Neural crest cell (in vitro differentiated cells): Measurements from ENCODE around the gene CST3. TPM values are rescaled to one million over a fixed set of nuclear protein-coding genes. Genes with fewer than 3 reads are reported as not detected.
"Not testable (repeated sequence)": the region's sequence is repeated elsewhere in the genome, so short reads cannot be mapped to it uniquely, and the experiment has no call there.

Experiments used
- DNase-seq: peaks from one replicate; pipeline ENCODE4 v3.0.0; 2021; ENCODE audit warnings: low read depth, mixed read lengths, low spot score
- H3K27ac Mint-ChIP-seq: one replicate; pipeline ENCODE4 v1.8.0; 2021; ENCODE audit warnings: mild to moderate bottlenecking, mixed read lengths; ENCODE audit not compliant: unreplicated experiment
- H3K27me3 Mint-ChIP-seq: 2 replicates; pipeline ENCODE4 v1.8.0; 2021; ENCODE audit warnings: low read depth, mild to moderate bottlenecking, mixed read lengths
- H3K36me3 Mint-ChIP-seq: 2 replicates; pipeline ENCODE4 v1.8.0; 2021; ENCODE audit warnings: low read depth, mild to moderate bottlenecking, mixed read lengths
- H3K4me1 Mint-ChIP-seq: 2 replicates; pipeline ENCODE4 v1.8.0; 2021; ENCODE audit warnings: mixed read lengths
- H3K4me3 Mint-ChIP-seq: one replicate; pipeline ENCODE4 v1.8.0; 2021; ENCODE audit warnings: mild to moderate bottlenecking, mixed read lengths
- H3K9me3 Mint-ChIP-seq: 2 replicates; pipeline ENCODE4 v1.8.0; 2021; ENCODE audit warnings: mixed read lengths
- total RNA-seq: library from RNA; stranded (reverse); gene quantifications from 2 replicates; pipeline ENCODE4 v1.2.1, GENCODE V29; 2021
- TF ChIP-seq, protein P1 (sequence below): fragments of 200-600 bp; sonication (generic); conservative IDR thresholded peaks from 2 replicates; pipeline ENCODE4 v1.5.0; 2021; ENCODE audit warnings: antibody characterized with exemption, mild to moderate bottlenecking

Gene CST3
- total RNA-seq, 1 donor from 2014 or later, result 146 TPM

GRCh38 chr20:23625236-23625964, 12.4 kb downstream of the CST3 start:
- Mint-ChIP-seq H3K4me1 (peaks cover 12% of the 10 kb centered on the region), H3K4me3 (no peak overlapping the region)

DNA sequence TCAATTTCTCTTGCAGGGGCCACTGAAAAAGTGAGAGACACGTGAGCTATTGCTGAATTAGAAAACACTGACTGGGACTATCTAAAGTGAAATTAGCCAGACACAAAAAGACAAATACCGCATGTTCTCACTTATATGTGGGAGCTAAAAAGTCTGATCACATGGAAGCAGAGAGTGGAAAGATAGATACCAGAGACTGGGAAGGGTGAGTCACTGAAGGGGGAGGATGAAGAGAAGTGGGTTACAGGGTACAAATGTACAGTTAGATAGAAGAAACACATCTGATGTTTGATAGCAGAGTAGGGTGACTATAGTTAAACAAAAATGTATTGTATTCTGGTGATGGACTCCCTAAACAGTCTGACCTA, 13.4 kb downstream of the CST3 start:
- TF ChIP-seq, protein P1, sequence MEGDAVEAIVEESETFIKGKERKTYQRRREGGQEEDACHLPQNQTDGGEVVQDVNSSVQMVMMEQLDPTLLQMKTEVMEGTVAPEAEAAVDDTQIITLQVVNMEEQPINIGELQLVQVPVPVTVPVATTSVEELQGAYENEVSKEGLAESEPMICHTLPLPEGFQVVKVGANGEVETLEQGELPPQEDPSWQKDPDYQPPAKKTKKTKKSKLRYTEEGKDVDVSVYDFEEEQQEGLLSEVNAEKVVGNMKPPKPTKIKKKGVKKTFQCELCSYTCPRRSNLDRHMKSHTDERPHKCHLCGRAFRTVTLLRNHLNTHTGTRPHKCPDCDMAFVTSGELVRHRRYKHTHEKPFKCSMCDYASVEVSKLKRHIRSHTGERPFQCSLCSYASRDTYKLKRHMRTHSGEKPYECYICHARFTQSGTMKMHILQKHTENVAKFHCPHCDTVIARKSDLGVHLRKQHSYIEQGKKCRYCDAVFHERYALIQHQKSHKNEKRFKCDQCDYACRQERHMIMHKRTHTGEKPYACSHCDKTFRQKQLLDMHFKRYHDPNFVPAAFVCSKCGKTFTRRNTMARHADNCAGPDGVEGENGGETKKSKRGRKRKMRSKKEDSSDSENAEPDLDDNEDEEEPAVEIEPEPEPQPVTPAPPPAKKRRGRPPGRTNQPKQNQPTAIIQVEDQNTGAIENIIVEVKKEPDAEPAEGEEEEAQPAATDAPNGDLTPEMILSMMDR, result no peak
- H3K27me3 Mint-ChIP-seq, result peaks cover 2% of the 10 kb centered on the region
- no peak overlapping the region for H3K4me3 Mint-ChIP-seq
- peaks cover 4% of the 10 kb centered on the region for H3K36me3 Mint-ChIP-seq
- no peak for DNase-seq
- peaks cover 12% of the 10 kb centered on the region for H3K4me1 Mint-ChIP-seq
- H3K27ac Mint-ChIP-seq, result no peak overlapping the region
- peaks cover 4% of the 10 kb centered on the region for H3K9me3 Mint-ChIP-seq

More at GRCh38 chr20:23625236-23625964, 12.4 kb downstream of the CST3 start:
- no peak for DNase-seq
- H3K27ac Mint-ChIP-seq, result no peak overlapping the region
- TF ChIP-seq, protein P1, result no peak
- no peaks in the 10 kb centered on the region for H3K27me3 Mint-ChIP-seq
- H3K9me3 Mint-ChIP-seq, result peaks cover 4% of the 10 kb centered on the region
- H3K36me3 Mint-ChIP-seq, result peaks cover 5% of the 10 kb centered on the region

DNA sequence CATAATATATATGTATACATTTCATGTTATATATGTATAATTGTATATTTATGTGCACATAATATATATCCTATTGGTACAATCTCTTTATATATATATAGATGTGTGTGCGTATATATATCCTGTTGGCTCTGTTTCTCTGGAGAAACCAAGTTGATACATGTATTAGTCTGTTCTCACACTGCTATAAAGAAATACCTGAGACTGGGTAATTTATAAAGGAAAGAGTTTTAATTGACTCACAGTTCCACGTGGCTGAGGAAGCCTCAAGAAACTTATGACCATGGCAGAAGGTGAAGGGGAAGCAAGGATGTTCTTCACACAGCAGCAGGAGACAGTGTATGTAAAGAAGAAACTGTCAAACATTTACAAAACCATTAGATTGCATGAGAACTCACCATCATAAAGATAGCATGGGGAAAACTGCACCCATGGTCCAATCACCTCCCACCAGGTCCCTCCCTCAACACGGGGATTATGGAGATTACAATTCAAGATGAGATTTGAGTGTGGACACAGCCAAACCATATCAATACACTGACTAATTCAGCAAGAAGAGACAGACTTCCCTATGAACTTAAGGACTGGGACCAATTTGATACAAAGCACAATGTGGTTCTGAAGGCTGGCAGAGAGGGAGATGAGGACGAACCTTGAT, 14.0 kb downstream of the CST3 start:
- peaks cover 12% of the 10 kb centered on the region for H3K4me1 Mint-ChIP-seq
- H3K9me3 Mint-ChIP-seq, result peaks cover 3% of the 10 kb centered on the region
- H3K27me3 Mint-ChIP-seq, result peaks cover 2% of the 10 kb centered on the region
- DNase-seq, result no peak
- H3K27ac Mint-ChIP-seq, result no peak overlapping the region
- H3K36me3 Mint-ChIP-seq, result peaks cover 3% of the 10 kb centered on the region
- TF ChIP-seq, protein P1, result no peak
- H3K4me3 Mint-ChIP-seq, result no peak overlapping the region

DNA sequence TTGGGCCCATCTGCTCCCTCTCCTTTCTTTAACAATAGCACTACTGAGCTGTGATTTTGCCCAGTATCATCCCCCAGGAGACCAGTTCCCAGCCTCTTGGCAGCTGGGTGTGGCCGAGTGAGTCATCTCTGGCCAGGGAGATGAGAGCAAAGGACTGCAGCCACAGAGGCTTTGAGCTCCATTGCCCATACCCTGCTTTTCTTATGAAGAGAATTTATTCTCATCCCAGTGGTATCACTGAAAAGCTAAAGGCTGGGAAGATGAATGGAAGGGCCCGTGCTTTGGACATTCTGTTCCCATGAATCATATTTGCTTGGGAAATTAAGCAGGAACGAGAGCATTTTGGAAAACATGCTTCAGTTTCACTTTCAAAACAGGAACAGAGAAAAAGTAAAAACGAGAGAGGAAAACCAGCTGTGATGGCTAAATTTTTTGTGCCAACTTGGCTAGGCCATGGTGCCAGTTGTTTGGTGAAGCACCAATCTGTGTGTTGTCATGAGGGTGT, 14.9 kb downstream of the CST3 start:
- no peaks in the 10 kb centered on the region for H3K9me3 Mint-ChIP-seq
- H3K36me3 Mint-ChIP-seq, result no peaks in the 10 kb centered on the region
- peaks cover 8% of the 10 kb centered on the region for H3K27me3 Mint-ChIP-seq
- no peak for DNase-seq
- peaks cover 12% of the 10 kb centered on the region for H3K4me1 Mint-ChIP-seq
- TF ChIP-seq, protein P1, result no peak
- H3K4me3 Mint-ChIP-seq, result no peak overlapping the region
- no peak overlapping the region for H3K27ac Mint-ChIP-seq

GRCh38 chr20:23622401-23622800, 15.4 kb downstream of the CST3 start:
- DNase-seq, H3K27ac Mint-ChIP-seq, H3K9me3 Mint-ChIP-seq, H3K36me3 Mint-ChIP-seq, H3K4me3 Mint-ChIP-seq, H3K27me3 Mint-ChIP-seq: not testable (repeated sequence)
- H3K4me1 Mint-ChIP-seq, result peaks cover 12% of the 10 kb centered on the region

- not testable (repeated sequence) for H3K4me3 Mint-ChIP-seq, DNase-seq, H3K9me3 Mint-ChIP-seq, H3K27ac Mint-ChIP-seq, H3K36me3 Mint-ChIP-seq
- Mint-ChIP-seq H3K27me3 (peaks cover 14% of the 10 kb centered on the region), H3K4me1 (peaks cover 11% of the 10 kb centered on the region)
Measured at GRCh38 chr20:23620670-23621386, 16.9 kb downstream of the CST3 start.
